Measurements from ENCODE around the gene CD2AP.
"Not testable (repeated sequence)": the region's sequence is repeated elsewhere in the genome, so short reads cannot be mapped to it uniquely, and the experiment has no call there.

Gene CD2AP

DNA sequence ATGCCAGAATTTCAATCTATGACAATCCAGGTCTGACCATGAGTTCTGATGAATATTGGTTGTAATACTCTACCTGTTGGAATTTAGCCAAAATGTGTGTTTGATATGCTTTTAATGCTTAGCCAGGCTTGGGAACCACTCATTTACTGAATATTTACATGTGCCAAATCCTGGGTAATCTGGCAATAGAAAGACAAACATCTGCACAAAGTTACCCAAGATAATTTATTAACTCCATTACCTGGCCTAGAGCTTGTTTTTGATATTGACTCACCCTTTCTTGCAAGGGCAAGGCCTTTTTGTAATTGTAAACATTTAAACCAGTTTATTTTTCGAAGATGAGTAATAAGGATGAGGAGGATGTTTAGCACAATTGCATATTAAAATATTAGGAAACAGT is 13.5 kb upstream of the CD2AP start:
- no peak for DNase-seq

- no peak for DNase-seq
Measured at GRCh38 chr6:47465117-47465516, 12.5 kb upstream of the CD2AP start.

DNA sequence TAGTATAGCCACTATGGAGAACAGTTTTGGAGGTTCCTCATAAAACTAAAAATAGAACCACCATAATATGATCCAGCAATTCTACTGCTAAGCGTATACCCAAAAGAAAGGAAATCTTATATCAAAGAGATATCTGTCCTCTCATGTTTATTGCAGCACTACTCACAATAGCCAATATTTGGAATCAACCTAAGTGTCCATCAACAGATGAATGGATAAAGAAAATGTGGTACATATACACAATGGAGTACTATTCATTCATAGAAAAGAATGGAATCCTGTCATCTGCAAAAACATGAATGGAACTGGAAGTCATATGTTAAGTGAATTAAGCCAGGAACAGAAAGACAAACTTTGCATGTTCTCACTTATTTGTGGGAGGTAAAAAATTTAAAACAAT is 5.7 kb upstream of the CD2AP start:
- DNase-seq, result no peak

DNA sequence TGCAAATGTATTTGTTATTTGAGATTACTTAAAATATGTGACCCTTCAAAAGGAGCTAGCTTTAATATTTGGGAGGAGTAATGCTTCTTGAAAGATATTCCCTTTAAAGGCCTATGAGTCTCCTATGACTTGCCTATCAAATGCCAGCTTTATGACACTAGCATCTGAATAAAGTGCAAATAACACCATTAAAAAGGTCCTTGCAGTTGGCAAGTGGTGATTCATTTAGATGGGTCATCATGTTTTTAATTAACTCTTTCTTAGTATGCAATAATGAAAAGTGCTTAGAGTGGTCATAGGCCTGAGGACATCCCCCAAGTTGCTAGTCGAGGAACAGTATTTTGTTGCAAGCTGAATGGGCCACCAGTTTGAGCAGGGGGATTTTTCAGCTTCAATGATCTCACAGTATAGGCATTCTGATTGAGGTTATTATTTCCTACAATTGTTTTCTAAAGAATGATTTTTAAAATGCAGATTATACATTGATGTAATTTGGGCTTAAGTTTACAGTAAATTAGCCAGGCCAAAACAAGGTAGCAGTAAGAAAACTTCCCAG is 3.7 kb upstream of the CD2AP start:
- DNase-seq, result no peak

- no peak for DNase-seq
Measured at GRCh38 chr6:47475319-47475816, 2.2 kb upstream of the CD2AP start.

- no peak for DNase-seq
Measured at GRCh38 chr6:47476781-47477496, 650 bp upstream of the CD2AP start.

DNA sequence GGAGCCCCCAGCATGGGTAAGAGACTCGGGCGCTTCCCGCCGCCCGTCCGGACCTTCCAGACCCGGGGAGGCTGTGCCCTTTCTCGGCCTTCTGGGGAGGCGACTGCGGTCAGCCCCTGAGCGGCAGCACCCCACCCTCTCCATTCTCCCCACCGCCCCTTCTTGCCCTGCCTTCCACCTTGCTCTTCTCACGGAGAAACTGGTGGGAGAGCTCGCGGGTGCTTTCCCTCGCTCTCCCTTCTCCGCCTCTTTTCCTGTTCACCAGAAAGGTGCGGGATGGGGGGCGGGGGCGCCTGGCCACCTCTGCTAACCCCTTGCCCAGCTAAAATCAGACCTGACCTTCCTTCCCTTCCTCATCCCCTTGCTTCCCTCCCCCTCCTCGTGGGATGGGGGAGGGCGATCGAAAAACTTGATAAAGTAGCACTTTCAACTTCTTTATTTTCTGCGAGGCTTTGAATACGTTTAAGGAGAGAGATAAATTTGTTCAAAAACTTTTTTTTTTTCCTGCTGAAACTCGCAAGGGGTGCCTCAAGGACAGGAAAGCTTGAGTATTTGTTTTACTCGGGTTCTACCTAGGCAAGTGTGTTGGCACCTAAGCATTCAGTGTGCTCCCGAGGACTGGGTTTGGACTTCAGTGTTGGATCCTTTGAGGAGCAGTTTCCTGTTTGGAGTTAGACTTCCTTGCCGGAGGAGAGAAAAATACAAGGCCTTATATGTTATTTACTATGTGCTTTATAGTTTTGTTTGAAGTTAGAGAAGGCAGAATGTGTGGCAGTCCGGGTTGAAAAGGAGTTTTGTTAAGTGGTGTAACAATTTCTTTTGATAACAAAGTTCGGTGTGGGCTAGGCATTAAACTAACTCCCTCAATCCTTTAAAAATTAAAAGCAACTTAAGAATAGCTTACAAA is 897 bp downstream of the CD2AP start:
- peak; percentile 18 for DNase-seq

GRCh38 chr6:47479140-47479508 is 1.5 kb downstream of the CD2AP start:
- peak; percentile 10 for DNase-seq

DNA sequence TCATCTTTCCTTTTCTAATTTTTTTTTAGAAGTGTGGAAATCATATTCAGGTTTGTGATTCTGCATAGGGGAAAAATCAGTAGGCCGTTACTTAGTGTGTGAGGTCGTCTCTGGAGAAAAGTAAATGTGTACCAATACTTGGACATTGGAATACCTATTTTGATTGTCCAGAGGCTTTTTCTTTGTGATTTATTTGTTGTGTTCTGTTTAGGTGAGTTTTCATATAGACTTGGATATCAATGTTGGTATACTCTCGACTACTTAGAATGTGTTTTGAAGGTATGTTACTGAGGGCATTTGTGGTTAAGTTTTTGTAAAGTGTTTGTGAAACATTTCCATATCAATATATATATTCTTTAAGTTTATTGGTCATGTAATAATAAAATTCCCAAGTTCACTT is 2.3 kb downstream of the CD2AP start:
- DNase-seq, result no peak

DNA sequence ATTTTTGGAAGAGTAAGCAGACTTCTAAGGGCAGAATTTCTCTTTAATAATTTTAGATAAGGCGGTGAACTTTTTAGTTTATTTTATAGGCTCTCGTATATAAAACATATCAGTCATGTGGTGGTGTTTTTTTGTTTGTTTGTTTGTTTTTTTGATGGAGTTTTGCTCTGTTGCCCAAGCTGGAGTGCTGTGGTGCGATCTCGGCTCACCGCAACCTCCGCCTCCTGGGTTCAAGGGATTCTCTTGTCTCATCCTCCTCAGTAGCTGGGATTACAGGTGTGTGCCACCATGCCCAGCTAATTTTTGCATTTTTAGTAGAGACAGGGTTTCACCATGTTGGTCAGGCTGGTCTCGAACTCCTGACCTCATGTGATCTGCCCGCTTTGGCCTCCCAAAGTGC is 3.6 kb downstream of the CD2AP start:
- DNase-seq, result not testable (repeated sequence)

- DNase-seq, result no peak
Measured at GRCh38 chr6:47481806-47482205, 4.2 kb downstream of the CD2AP start.

- no peak for DNase-seq
Measured at GRCh38 chr6:47483516-47483852, 5.9 kb downstream of the CD2AP start.

- DNase-seq, result peak; percentile 60
Measured at GRCh38 chr6:47483853-47484546, 6.4 kb downstream of the CD2AP start.

GRCh38 chr6:47484616-47485015 is 7.0 kb downstream of the CD2AP start:
- peak; percentile 97 for DNase-seq

DNA sequence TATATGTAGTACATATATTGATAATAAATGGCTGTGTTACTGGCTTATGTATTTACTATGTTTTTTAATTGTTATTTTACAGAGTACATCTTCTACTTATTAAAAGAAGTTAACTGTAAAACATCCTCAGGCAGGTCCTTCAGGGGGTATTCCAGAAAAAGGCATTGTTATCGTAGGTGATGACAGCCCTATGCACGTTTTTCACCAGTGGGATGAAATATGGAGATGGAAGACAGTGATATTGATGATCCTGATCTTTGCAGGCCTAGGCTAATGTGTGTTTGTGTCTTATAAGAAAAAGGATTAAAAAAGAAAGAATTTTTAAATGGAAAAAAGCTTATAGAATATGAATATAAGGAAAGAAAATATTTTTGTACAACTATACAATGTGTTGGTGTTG is 7.5 kb downstream of the CD2AP start:
- peak; percentile 4 for DNase-seq

GRCh38 chr6:47485491-47486135 is 8.0 kb downstream of the CD2AP start:
- peak; percentile 17 for DNase-seq

DNA sequence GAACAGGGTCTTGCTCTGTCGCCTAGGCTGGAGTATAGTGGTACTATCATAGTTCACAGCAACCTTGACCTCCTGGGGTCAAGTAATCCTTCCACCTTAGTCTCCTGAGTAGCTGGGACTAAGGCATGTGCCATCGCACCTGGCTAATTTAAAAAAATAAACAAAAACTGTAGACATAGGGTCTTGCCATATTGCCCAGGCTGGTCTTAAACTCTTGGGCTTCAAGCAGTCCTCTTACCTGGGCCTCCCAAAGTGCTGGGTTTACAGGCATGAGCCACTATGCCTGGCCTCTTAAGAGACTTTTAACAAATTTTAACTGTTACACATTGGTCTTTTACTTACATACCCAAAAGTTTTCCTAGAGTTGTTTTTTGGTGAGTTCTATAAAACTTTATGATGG is 12.4 kb downstream of the CD2AP start:
- no peak for DNase-seq

- DNase-seq, result no peak
Measured at GRCh38 chr6:47490676-47491075, 13.1 kb downstream of the CD2AP start.

DNA sequence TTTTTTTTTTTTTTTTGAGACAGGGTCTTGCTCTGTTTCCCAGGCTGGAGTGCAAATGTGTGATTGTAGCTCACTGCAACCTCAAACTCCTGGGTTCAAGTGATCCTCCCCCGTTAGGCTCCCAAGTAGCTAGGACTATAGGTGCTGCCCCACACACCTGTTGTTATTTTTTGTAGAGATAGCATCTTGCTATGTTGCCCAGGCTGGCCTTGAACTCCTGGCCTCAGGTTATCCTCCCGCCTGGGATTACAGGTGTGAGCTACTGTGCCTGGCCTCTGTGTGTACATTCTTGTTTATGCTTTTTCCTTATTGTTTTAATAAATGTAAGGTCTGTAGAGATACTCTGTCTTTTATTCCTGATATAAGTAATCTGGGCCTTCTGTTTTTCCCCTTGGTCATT is 14.8 kb downstream of the CD2AP start:
- no peak for DNase-seq

DNA sequence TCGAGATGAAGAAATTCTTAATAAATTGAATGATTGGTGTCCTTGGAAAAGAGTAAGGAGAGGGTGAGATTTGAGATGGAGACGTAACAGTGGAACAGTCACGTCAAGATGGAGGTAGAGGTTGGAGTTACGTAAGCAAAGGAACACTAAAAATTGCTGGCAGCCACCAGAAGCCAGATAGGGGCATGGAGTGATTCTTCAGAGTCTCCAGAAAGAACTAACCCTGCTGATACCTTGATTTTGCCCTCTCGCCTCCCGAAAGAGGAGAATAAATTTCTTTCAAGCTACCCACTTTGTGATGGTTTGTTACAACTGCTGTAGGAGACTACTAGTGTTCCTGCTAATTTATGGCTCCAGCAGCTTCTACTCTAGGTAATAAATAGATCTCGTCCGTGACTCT is 17.6 kb downstream of the CD2AP start:
- DNase-seq, result no peak

DNA sequence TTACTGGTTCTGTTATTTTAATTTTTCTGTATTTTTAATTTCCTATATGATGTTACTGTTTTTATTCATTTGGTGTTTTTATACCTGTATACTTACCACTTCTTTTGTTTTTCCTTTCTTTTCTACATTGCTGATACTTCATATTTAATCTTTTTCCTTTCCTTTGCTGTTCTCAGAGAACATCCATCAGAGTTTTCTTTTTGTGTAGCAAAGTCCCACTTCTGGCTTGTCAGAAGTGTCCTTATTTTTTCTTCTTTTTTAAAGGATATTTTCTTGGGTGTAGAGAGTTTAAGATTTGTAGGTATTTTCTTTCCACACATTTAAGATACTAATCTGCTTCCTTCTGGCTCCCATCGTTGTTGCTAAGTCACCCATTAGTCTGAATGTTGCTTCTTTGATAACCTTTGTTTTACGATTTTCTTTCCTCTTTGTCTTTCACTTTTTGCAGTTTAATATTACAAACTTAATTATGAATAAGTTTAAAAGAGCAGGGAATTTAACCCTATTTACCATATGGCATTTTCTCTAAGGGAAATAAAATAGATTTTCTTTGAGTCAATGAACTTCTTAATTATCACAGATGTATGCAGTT is 18.5 kb downstream of the CD2AP start:
- DNase-seq, result no peak

DNA sequence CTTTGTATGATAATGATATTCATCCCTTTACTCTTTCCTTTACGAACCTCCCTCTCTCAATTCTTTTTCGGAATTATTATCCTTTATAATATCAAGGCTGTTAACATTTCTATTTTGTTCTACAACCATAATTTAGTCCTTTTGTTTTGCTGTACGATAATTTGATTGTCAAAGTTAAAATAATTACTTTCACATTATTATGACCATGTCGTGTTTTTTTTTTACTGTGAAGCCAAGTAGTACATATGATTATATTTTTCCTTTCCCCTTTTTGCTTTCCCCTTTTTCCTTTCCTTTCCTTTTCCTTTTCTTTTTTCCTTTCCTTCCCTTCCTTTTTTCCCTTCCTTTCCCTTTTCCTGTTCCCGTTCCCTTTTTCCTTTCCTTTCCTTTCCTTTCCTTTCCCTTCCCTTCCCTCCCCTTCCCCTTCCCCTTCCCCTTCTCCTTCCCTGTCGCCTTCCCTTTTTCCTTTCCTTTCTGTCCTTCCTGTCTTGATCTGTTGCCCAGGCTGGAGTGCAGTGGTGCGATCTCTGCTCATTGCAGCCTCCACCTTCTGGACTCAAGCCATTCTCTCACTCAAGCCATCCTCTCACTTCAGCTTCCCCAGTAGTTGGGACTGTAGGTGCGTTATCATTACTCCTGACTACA is 19.5 kb downstream of the CD2AP start:
- no peak for DNase-seq
